PC-3 (cell line): ENCODE data around the gene ICE1. TPM values are rescaled to one million over a fixed set of nuclear protein-coding genes. Genes with fewer than 3 reads are reported as not detected.

Experiments
- ATAC-seq: fragments of 200-7000 bp; cut with Tn5 transposase; 2 replicates; pipeline ENCODE4 v1.9.1; 2020; ENCODE audit warnings: mild to moderate bottlenecking, moderate library complexity
- BruUV-seq: library from RNA; stranded (reverse); fragments of 400-500 nt; replicated peaks from 2 replicates; lab custom pipeline; 2021; lab: Mats Ljungman, UMichigan
- CTCF ChIA-PET: fragments of 300-600 bp; sonication (Branson Sonifier 250); formaldehyde crosslinking; loops from one replicate; lab custom pipeline; 2022; ENCODE audit warnings: antibody characterized with exemption; lab: Charles Lee
- POLR2A ChIA-PET: fragments of 300-600 bp; sonication (Branson Sonifier 250); formaldehyde crosslinking; loops from one replicate; lab custom pipeline; 2022; ENCODE audit warnings: antibody characterized with exemption; ENCODE audit not compliant: unreplicated experiment; lab: Charles Lee
- DNase-seq: peaks from one replicate; pipeline ENCODE4 v3.0.0-alpha.2; 2015
- H2AFZ ChIP-seq: fragments of 300-600 bp; sonication (generic); 2 replicates; pipeline ENCODE4 v1.6.0; 2016; ENCODE audit warnings: antibody characterized with exemption, low read length
- H3F3A ChIP-seq: fragments of 300-600 bp; sonication (generic); one replicate; pipeline ENCODE4 v1.6.0; 2017; ENCODE audit warnings: antibody characterized with exemption, low read length, control low read depth, mild to moderate bottlenecking; ENCODE audit not compliant: unreplicated experiment
- H3K27ac ChIP-seq: fragments of 300-600 bp; sonication (generic); 2 replicates; pipeline ENCODE4 v1.5.1; 2016; ENCODE audit warnings: mild to moderate bottlenecking, low read length
- H3K27me3 ChIP-seq: fragments of 300-600 bp; sonication (generic); 2 replicates; pipeline ENCODE4 v1.6.1; 2016; ENCODE audit warnings: low read length, mixed read lengths
- H3K36me3 ChIP-seq: fragments of 300-600 bp; sonication (generic); 2 replicates; pipeline ENCODE4 v1.6.1; 2016; ENCODE audit warnings: low read depth, mixed run types, low read length, mixed read lengths
- H3K4me1 ChIP-seq: fragments of 300-600 bp; sonication (generic); 2 replicates; pipeline ENCODE4 v1.5.1; 2016; ENCODE audit warnings: low read length; ENCODE audit not compliant: insufficient read depth
- H3K4me2 ChIP-seq: fragments of 300-600 bp; sonication (generic); 2 replicates; pipeline ENCODE4 v1.6.0; 2016; ENCODE audit warnings: low read length
- H3K4me3 ChIP-seq: fragments of 300-600 bp; sonication (generic); 2 replicates; pipeline ENCODE4 v1.5.1; 2016; ENCODE audit warnings: mild to moderate bottlenecking, low read length, mixed read lengths
- H3K79me2 ChIP-seq: fragments of 300-600 bp; sonication (generic); 2 replicates; pipeline ENCODE4 v1.6.1; 2017; ENCODE audit warnings: low read length, mixed read lengths
- H3K9ac ChIP-seq: fragments of 300-600 bp; sonication (generic); 2 replicates; pipeline ENCODE4 v1.6.0; 2016; ENCODE audit warnings: mild to moderate bottlenecking, low read length
- H3K9me2 ChIP-seq: fragments of 300-600 bp; sonication (generic); replicated peaks from 2 replicates; pipeline ENCODE4 v1.6.1; 2016; ENCODE audit warnings: mixed run types, low read length, mixed read lengths
- H3K9me3 ChIP-seq: fragments of 300-600 bp; sonication (generic); 2 replicates; pipeline ENCODE4 v1.6.1; 2016; ENCODE audit warnings: low read length, mixed read lengths
- H4K20me1 ChIP-seq: fragments of 300-600 bp; sonication (generic); 2 replicates; pipeline ENCODE4 v1.6.1; 2016; ENCODE audit warnings: low read length, mixed read lengths
- EZH2 ChIP-seq: fragments of 300-600 bp; sonication (generic); IDR thresholded peaks from one replicate; pipeline ENCODE4 v1.6.1; 2017; ENCODE audit warnings: antibody characterized with exemption, mild to moderate bottlenecking, low read length; ENCODE audit not compliant: unreplicated experiment
- EZH2phosphoT487 ChIP-seq: fragments of 300-600 bp; sonication (generic); IDR thresholded peaks from 2 replicates; pipeline ENCODE4 v1.6.1; 2018; ENCODE audit warnings: mild to moderate bottlenecking, antibody characterized with exemption, low read length, borderline replicate concordance
- intact Hi-C: fragments of 100-400 bp; cut with micrococcal nuclease; formaldehyde crosslinking; loops from 2 replicates; pipeline ENCODE4 v1.9.0; 2023
- total RNA-seq: library from RNA; depleted of rRNA; stranded (reverse); fragments of >200 nt; gene quantifications from 2 replicates; pipeline ENCODE4 v1.2.3, GENCODE V29; 2014
- TF ChIP-seq, protein P1 (sequence below): fragments of 300-600 bp; sonication (generic); conservative IDR thresholded peaks from 2 replicates; pipeline ENCODE4 v1.5.1; 2017; ENCODE audit warnings: antibody characterized with exemption, low read depth, mild to moderate bottlenecking, low read length

ICE1 gene
- total RNA-seq, 1 experiment from 2014 or later: 21.9 TPM

DNA sequence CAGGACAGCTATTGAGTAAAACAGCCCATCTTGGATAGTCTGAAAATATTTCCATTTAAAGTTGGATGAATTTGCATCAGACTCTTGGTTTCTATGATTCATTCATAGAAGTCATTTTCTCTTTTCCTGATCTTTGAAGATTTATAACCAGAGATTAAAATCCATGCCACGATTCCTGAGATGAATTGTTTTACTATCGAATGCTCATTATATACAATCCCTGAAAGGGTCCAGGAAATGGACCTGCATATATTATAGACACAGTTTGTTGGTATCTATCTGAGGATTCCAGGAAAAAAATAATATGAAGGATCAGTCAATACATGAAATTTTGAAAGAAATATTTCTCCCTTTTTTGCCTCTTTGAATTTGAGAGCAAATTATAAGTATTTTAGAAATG, 99.0 kb downstream of the ICE1 start:
- H3K9me3 ChIP-seq: no peaks in the 10 kb centered on the region
- no peaks in the 10 kb centered on the region for H3F3A ChIP-seq
- H3K4me1 ChIP-seq: no peaks in the 10 kb centered on the region
- ChIA-PET POLR2A (no interaction called here), CTCF (no interaction called here)
- intact Hi-C loops: no loop called here
- ATAC-seq (no peak), DNase-seq (no peak)
- H3K27me3 ChIP-seq: peaks cover 38% of the 10 kb centered on the region
- H3K27ac ChIP-seq: no peak overlapping the region
- H3K9me2 ChIP-seq: no peaks in the 10 kb centered on the region
- H3K36me3 ChIP-seq: no peaks in the 10 kb centered on the region
- H2AFZ ChIP-seq: no peak overlapping the region
- TF ChIP-seq, protein P1, sequence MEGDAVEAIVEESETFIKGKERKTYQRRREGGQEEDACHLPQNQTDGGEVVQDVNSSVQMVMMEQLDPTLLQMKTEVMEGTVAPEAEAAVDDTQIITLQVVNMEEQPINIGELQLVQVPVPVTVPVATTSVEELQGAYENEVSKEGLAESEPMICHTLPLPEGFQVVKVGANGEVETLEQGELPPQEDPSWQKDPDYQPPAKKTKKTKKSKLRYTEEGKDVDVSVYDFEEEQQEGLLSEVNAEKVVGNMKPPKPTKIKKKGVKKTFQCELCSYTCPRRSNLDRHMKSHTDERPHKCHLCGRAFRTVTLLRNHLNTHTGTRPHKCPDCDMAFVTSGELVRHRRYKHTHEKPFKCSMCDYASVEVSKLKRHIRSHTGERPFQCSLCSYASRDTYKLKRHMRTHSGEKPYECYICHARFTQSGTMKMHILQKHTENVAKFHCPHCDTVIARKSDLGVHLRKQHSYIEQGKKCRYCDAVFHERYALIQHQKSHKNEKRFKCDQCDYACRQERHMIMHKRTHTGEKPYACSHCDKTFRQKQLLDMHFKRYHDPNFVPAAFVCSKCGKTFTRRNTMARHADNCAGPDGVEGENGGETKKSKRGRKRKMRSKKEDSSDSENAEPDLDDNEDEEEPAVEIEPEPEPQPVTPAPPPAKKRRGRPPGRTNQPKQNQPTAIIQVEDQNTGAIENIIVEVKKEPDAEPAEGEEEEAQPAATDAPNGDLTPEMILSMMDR: no peak
- TF ChIP-seq EZH2 (no peak), EZH2phosphoT487 (no peak)
- H3K4me2 ChIP-seq: no peak overlapping the region
- no peak overlapping the region for H3K4me3 ChIP-seq
- no peaks in the 10 kb centered on the region for H4K20me1 ChIP-seq
- no peaks in the 10 kb centered on the region for H3K79me2 ChIP-seq
- BruUV-seq: no TSS peak
- no peak overlapping the region for H3K9ac ChIP-seq

DNA sequence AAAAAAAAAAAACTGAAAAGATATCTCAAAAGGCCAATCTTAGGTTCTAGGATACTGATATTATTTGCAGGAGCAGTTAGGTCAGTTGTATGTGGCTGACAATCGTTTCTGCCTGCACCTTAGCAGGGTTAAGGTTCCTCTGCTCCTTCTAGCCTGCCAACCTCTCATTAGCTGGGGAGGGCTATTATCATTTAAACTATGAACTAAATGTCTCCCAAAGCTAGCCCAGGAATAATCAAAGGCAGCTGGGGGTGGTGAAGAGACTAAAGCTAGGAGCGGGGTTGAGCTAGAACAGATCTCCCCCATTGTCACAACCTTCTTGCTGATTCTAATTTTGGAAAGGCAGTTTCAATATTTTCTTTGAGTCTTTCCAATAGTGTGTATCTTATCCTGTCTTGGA, 99.9 kb downstream of the ICE1 start:
- Histone ChIP-seq H3K27ac (no peak overlapping the region), H3K4me3 (no peak overlapping the region), H3F3A (no peaks in the 10 kb centered on the region), H3K79me2 (no peaks in the 10 kb centered on the region), H3K36me3 (no peaks in the 10 kb centered on the region), H3K9ac (no peak overlapping the region), H3K4me1 (no peaks in the 10 kb centered on the region), H3K9me2 (no peaks in the 10 kb centered on the region), H2AFZ (peak overlapping the region; percentile 12; the same call in 1 of the 2 replicates), H3K4me2 (no peak overlapping the region), H4K20me1 (no peaks in the 10 kb centered on the region), H3K9me3 (no peaks in the 10 kb centered on the region), H3K27me3 (peaks cover 34% of the 10 kb centered on the region)
- ATAC-seq (no peak), DNase-seq (no peak)
- POLR2A ChIA-PET: no interaction called here
- CTCF ChIA-PET: no interaction called here
- TF ChIP-seq, protein P1: no peak
- TF ChIP-seq EZH2: no peak
- TF ChIP-seq EZH2phosphoT487: no peak
- intact Hi-C loops: no loop called here
- BruUV-seq: no TSS peak

DNA sequence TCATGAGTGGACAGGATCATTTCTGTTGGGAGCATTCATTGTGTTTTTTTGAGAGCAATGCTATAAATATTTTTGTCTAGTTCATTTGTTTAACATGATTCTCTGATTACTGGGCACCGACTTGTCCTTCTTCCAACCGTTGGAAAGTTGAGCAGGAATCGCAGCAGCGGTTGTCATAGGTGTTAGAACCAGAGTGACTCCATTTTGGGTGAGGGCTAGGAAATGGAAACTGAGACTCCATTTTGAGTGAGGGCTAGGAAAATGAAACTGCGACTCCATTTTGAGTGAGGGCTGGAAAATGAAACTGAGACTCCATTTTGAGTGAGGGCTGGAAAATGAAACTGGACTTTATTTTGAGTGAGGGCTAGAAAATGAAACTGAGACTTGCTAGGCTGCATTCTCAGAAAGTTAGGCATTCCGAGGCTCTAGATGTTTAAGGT, 100.6 kb downstream of the ICE1 start:
- peaks cover 34% of the 10 kb centered on the region for H3K27me3 ChIP-seq
- ChIA-PET POLR2A (no interaction called here), CTCF (no interaction called here)
- DNase-seq (peak; percentile 10), ATAC-seq (no peak)
- no peaks in the 10 kb centered on the region for H3K36me3 ChIP-seq
- no peaks in the 10 kb centered on the region for H3F3A ChIP-seq
- H3K27ac ChIP-seq: no peak overlapping the region
- peak overlapping the region; percentile 66 for H2AFZ ChIP-seq
- intact Hi-C loops: no loop called here
- H3K9me3 ChIP-seq: no peaks in the 10 kb centered on the region
- H4K20me1 ChIP-seq: no peaks in the 10 kb centered on the region
- H3K79me2 ChIP-seq: no peaks in the 10 kb centered on the region
- H3K4me3 ChIP-seq: peak overlapping the region; percentile 38; the same call in 1 of the 2 replicates
- TF ChIP-seq, protein P1: no peak
- TF ChIP-seq EZH2phosphoT487 (no peak), EZH2 (no peak)
- no peaks in the 10 kb centered on the region for H3K9me2 ChIP-seq
- peak overlapping the region; percentile 60 for H3K4me2 ChIP-seq
- no peak overlapping the region for H3K9ac ChIP-seq
- no TSS peak for BruUV-seq
- H3K4me1 ChIP-seq: no peaks in the 10 kb centered on the region
